Kidney tubule cell (primary cell): ENCODE results near the gene BLTP3B.

Experiments used
- DNase-seq: peaks from one replicate; pipeline ENCODE4 v3.0.0-alpha.2; 2018; ENCODE audit warnings: low spot score

Gene BLTP3B

GRCh38 chr12:100110276-100110675 lies 32.4 kb downstream of the BLTP3B start:
- no peak for DNase-seq

GRCh38 chr12:100106861-100107260 lies 35.8 kb downstream of the BLTP3B start:
- DNase-seq, result no peak

- DNase-seq, result no peak
These were observed 37.0 kb downstream of the BLTP3B start for GRCh38 chr12:100105661-100106060.

- no peak for DNase-seq
These were observed 41.7 kb downstream of the BLTP3B start for GRCh38 chr12:100101000-100101399.
